Vagina (tissue), 2 donors: ENCODE data around the gene SMPD3. TPM values are rescaled to one million over a fixed set of nuclear protein-coding genes. Genes with fewer than 3 reads are reported as not detected.

Experiments
- DNase-seq, 2 donors: peaks; one replicate each; pipeline ENCODE4 v3.0.0-alpha.2; 2017; ENCODE audit errors: extremely low spot score in 2 of 2
- H3K27ac ChIP-seq: fragments of 200-600 bp; sonication (generic); one replicate; pipeline ENCODE4 v1.5.1; 2019
- H3K27me3 ChIP-seq: fragments of 200-600 bp; sonication (generic); one replicate; pipeline ENCODE4 v1.5.1; 2019
- H3K36me3 ChIP-seq, 2 donors: fragments of 200-600 bp; sonication (generic); one replicate each; pipeline ENCODE4 v1.5.1; 2017 to 2019
- H3K4me1 ChIP-seq: fragments of 200-600 bp; sonication (generic); one replicate; pipeline ENCODE4 v1.5.1; 2019
- H3K4me3 ChIP-seq, 2 donors: fragments of 200-600 bp; sonication (generic); 1 replicate in 1 of 2; 2 replicates in 1 of 2; pipeline ENCODE4 v1.5.1; 2016 to 2019
- H3K9me3 ChIP-seq: fragments of 200-600 bp; sonication (generic); one replicate; pipeline ENCODE4 v1.5.1; 2019
- POLR2A ChIP-seq, 2 donors: fragments of 450-650 bp; IDR thresholded peaks; one replicate each; pipeline ENCODE4 v1.6.1; 2017; ENCODE audit warnings: antibody characterized with exemption in 2 of 2, mild to moderate bottlenecking in 2 of 2, moderate library complexity in 2 of 2
- POLR2AphosphoS5 ChIP-seq, 2 donors: sonication (generic); formaldehyde crosslinking; IDR thresholded peaks; one replicate each; pipeline ENCODE4 v1.9.0; 2017; ENCODE audit warnings: antibody characterized with exemption in 2 of 2, mild to moderate bottlenecking in 2 of 2, low read depth in 1 of 2; ENCODE audit not compliant: insufficient read depth in 1 of 2
- intact Hi-C: fragments of 100-400 bp; cut with DNase I; formaldehyde crosslinking; loops from one replicate; pipeline ENCODE4 v1.15.1; 2023
- small RNA-seq: library from RNA; depleted of rRNA; stranded (forward); fragments of <200 nt; gene quantifications from one replicate; pipeline ENCODE3, GENCODE V24; 2016
- total RNA-seq: library from RNA; depleted of rRNA; stranded (reverse); fragments of >200 nt; gene quantifications from one replicate; pipeline ENCODE4 v1.2.3, GENCODE V29; 2016
- TF ChIP-seq, protein P1 (sequence below), 3 experiments: fragments of 450-650 bp in 2 of 3; fragments of 200-600 bp in 1 of 3; sonication (generic) in 1 of 3; IDR thresholded peaks; one replicate each; pipeline ENCODE4 v1.5.1; 2017 to 2019; ENCODE audit warnings: antibody characterized with exemption in 3 of 3, mild to moderate bottlenecking in 2 of 3, moderate library complexity in 2 of 3

The SMPD3 gene
- total RNA-seq, 1 donor from 2014 or later, result 3.4 TPM

- TF ChIP-seq POLR2AphosphoS5 (IDR thresholded peaks at IDR 0.05; ENCODE audit: insufficient read depth in 1 of 2, low read depth in 1 of 2), result no peak
- Histone ChIP-seq H3K9me3 (no peaks in the 10 kb centered on the region), H3K27me3 (no peaks in the 10 kb centered on the region), H3K27ac (peak overlapping the region; percentile 73), H3K36me3 (peaks cover 0 to 22% of the 10 kb centered on the region in 2 donors), H3K4me3 (peak overlapping the region; percentile 71 to 81), H3K4me1 (peaks cover 34% of the 10 kb centered on the region)
- intact Hi-C loops, result loop anchor here (5.0 kb wide), 2 partner anchors 48 to 313 kb away; partner anchors contain the start of genes DPEP2 and SLC7A6
- no peak for DNase-seq
Measured at GRCh38 chr16:68310437-68310773, 137.9 kb downstream of the SMPD3 start.

GRCh38 chr16:68309799-68310198 is 138.5 kb downstream of the SMPD3 start:
- DNase-seq, result no peak
- H3K36me3 ChIP-seq, result peaks cover 0 to 28% of the 10 kb centered on the region in 2 donors
- intact Hi-C loops, result loop anchor here (5.0 kb wide), 2 partner anchors 47 to 312 kb away; partner anchors contain the start of genes DPEP2 and SLC7A6
- TF ChIP-seq POLR2A (IDR thresholded peaks at IDR 0.05), result no peak
- TF ChIP-seq POLR2AphosphoS5 (IDR thresholded peaks at IDR 0.05; ENCODE audit: insufficient read depth in 1 of 2, low read depth in 1 of 2), result no peak
- TF ChIP-seq, protein P1, sequence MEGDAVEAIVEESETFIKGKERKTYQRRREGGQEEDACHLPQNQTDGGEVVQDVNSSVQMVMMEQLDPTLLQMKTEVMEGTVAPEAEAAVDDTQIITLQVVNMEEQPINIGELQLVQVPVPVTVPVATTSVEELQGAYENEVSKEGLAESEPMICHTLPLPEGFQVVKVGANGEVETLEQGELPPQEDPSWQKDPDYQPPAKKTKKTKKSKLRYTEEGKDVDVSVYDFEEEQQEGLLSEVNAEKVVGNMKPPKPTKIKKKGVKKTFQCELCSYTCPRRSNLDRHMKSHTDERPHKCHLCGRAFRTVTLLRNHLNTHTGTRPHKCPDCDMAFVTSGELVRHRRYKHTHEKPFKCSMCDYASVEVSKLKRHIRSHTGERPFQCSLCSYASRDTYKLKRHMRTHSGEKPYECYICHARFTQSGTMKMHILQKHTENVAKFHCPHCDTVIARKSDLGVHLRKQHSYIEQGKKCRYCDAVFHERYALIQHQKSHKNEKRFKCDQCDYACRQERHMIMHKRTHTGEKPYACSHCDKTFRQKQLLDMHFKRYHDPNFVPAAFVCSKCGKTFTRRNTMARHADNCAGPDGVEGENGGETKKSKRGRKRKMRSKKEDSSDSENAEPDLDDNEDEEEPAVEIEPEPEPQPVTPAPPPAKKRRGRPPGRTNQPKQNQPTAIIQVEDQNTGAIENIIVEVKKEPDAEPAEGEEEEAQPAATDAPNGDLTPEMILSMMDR (IDR thresholded peaks at IDR 0.05), result no peak
- peaks cover 34% of the 10 kb centered on the region for H3K4me1 ChIP-seq
- H3K9me3 ChIP-seq, result no peaks in the 10 kb centered on the region
- peak overlapping the region; percentile 71 to 81 for H3K4me3 ChIP-seq
- no peak overlapping the region for H3K27ac ChIP-seq
- H3K27me3 ChIP-seq, result no peaks in the 10 kb centered on the region

Small RNA genes within 50 kb of the gene (small RNA-seq; reads per million reads assigned to genes)
- gene RF00019, result not detected
- gene RNU4-30P, result not detected

Other genes starting within 250 kb of the SMPD3 start
- 71.0 TPM for gene ESRP2, start 212.4 kb downstream of the SMPD3 start, total RNA-seq
- 18.2 TPM for gene PLA2G15, start 203.1 kb downstream of the SMPD3 start, total RNA-seq
- gene SLC7A6, start 184.0 kb downstream of the SMPD3 start, total RNA-seq, result 35.1 TPM
- 15.5 TPM for gene SLC7A6OS, start 137.6 kb downstream of the SMPD3 start, total RNA-seq
- 47.9 TPM for gene PRMT7, start 137.5 kb downstream of the SMPD3 start, total RNA-seq
- 41.3 TPM for gene ZFP90, start 90.8 kb upstream of the SMPD3 start, total RNA-seq
- gene CDH3, start 196.8 kb upstream of the SMPD3 start, total RNA-seq, result 35.4 TPM